GM12872 (cell line): Measurements from ENCODE around the gene NFIL3.

Experiments
- CTCF ChIP-seq: IDR thresholded peaks from 3 replicates; pipeline ENCODE4 v1.5.1; 2011; ENCODE audit warnings: low read depth, mild to moderate bottlenecking, low read length, moderate library complexity; ENCODE audit not compliant: insufficient read depth

NFIL3 gene

GRCh38 chr9:91415290-91415689 lies 8.3 kb downstream of the NFIL3 start:
- no peak for TF ChIP-seq CTCF

GRCh38 chr9:91412941-91413340 lies 10.7 kb downstream of the NFIL3 start:
- TF ChIP-seq CTCF: no peak

- no peak for TF ChIP-seq CTCF
These were observed 12.4 kb downstream of the NFIL3 start for GRCh38 chr9:91411096-91411771.

GRCh38 chr9:91410161-91410560 lies 13.5 kb downstream of the NFIL3 start:
- TF ChIP-seq CTCF: no peak

GRCh38 chr9:91408475-91408874 lies 15.2 kb downstream of the NFIL3 start:
- TF ChIP-seq CTCF: no peak

- no peak for TF ChIP-seq CTCF
These were observed 15.9 kb downstream of the NFIL3 start for GRCh38 chr9:91407580-91408318.

GRCh38 chr9:91405343-91406077 lies 18.1 kb downstream of the NFIL3 start:
- no peak for TF ChIP-seq CTCF
